Measurements from ENCODE around the gene GLIS2. TPM values are rescaled to one million over a fixed set of nuclear protein-coding genes. Genes with fewer than 3 reads are reported as not detected.

Gene GLIS2
- total and polyA plus RNA-seq, 2 of the 4 experiments (the other 2 are of a cell fraction): 0.36 to 8.4 TPM

GRCh38 chr16:4369007-4369733 is 53.3 kb downstream of the GLIS2 start (continued):
- no peak for TF ChIP-seq SMC3 (IDR thresholded peaks at IDR 0.05; ENCODE audit: low read depth, low read length)

- Histone ChIP-seq H3K18ac (ENCODE audit: low read depth, low read length) (peak overlapping the region; percentile 44), H3K4ac (ENCODE audit: low read depth, low read length) (peak overlapping the region; percentile 95), H2BK120ac (ENCODE audit: low read depth, low read length) (peak overlapping the region; percentile 90), H3K4me2 (ENCODE audit: low read depth, low read length) (peak overlapping the region; percentile 17; the same call in 1 of the 2 replicates), H3K27ac (ENCODE audit: insufficient read depth, low read length) (peak overlapping the region; percentile 69), H2AK9ac (replicated peaks; ENCODE audit: low read depth, low read length, poor library complexity) (peak overlapping the region; percentile 96), H3K9ac (ENCODE audit: low read depth, low read length) (peak overlapping the region; percentile 11), H3K14ac (replicated peaks; ENCODE audit: low read depth, low read length) (peak overlapping the region; percentile 69), H2BK5ac (ENCODE audit: low read depth, low read length, poor library complexity, severe bottlenecking) (peak overlapping the region; percentile 91), H2AFZ (replicated peaks; ENCODE audit: low read length, poor library complexity) (peak overlapping the region; percentile 60), H2BK20ac (ENCODE audit: low read depth, low read length) (peak overlapping the region; percentile 86), H3K27me3 (ENCODE audit: control insufficient read depth, insufficient read depth, low read length) (no peaks in the 10 kb centered on the region), H3K79me1 (ENCODE audit: low read depth in 1 of 2, low read length in 2 of 2) (peaks cover 4 to 52% of the 10 kb centered on the region in 2 experiments; a peak in 3 of 4 replicates), H3K23ac (ENCODE audit: low read depth, low read length) (peak overlapping the region; percentile 76; the same call in 1 of the 2 replicates), H4K20me1 (ENCODE audit: insufficient read depth, low read length) (peaks cover 43% of the 10 kb centered on the region), H2BK15ac (ENCODE audit: low read depth, low read length) (peak overlapping the region; percentile 64; the same call in 2 of the 3 replicates), H4K5ac (ENCODE audit: low read depth, low read length) (peak overlapping the region; percentile 23), H3K36me3 (ENCODE audit: control insufficient read depth, insufficient read depth, low read length) (peaks cover under 1% of the 10 kb centered on the region; the same call in 1 of the 2 replicates), H4K91ac (ENCODE audit: insufficient read depth, low read depth, low read length) (peak overlapping the region; percentile 95), H3K9me1 (ENCODE audit: insufficient read depth, low read length) (peaks cover 26% of the 10 kb centered on the region), H3K4me3 (ENCODE audit: insufficient read depth, low read depth, low read length) (no peak overlapping the region), H4K8ac (ENCODE audit: low read depth in 2 of 2, low read length in 2 of 2) (peak overlapping the region; percentile 3 to 87; a peak in 2 of 4 replicates), H3K9me3 (ENCODE audit: control insufficient read depth, insufficient read depth, low read length) (no peaks in the 10 kb centered on the region), H3K4me1 (ENCODE audit: control insufficient read depth, insufficient read depth, low read length) (peaks cover 32% of the 10 kb centered on the region), H3K56ac (ENCODE audit: extremely low read depth, insufficient read depth, low read length) (peak overlapping the region; percentile 42; the same call in 1 of the 2 replicates), H2AK5ac (ENCODE audit: low read depth, low read length) (peak overlapping the region; percentile 81)
- no peak for DNase-seq
- 86% methylated on average over 3 of the region's 3 CpGs; no CpG with 5 or more reads in 1 of the 2 experiments for WGBS, 2 experiments (ENCODE audit: extremely low coverage in 2 of 2, insufficient read length in 1 of 2)
- dilution Hi-C loops (cut with HindIII; ENCODE audit: low sequenced_read_pairs, unreplicated experiment): no loop called here
- no peak for ATAC-seq (ENCODE audit: low read depth)
- BruUV-seq (replicated peaks): no TSS peak
- POLR2A ChIA-PET (ENCODE audit: unreplicated experiment): no interaction called here
- CTCF ChIA-PET: interaction anchor here (0.5 to 1.9 kb wide), 3 partner anchors 24 to 40 kb away, joined by 3 to 8 read pairs (median 3); no protein-coding TSS in a partner anchor
- intact Hi-C loops (cut with micrococcal nuclease): no loop called here
- in situ Hi-C loops (cut with MboI; ENCODE audit: low sequenced_read_pairs): no loop called here
- TF ChIP-seq RCOR1 (IDR thresholded peaks at IDR 0.05; ENCODE audit: insufficient replicate concordance, low read length) (no peak), CHD1 (IDR thresholded peaks at IDR 0.05; ENCODE audit: low read depth, low read length) (no peak), CTCF (conservative IDR thresholded peaks at IDR 0.05; ENCODE audit: low read depth, low read length) (no peak), MAFK (IDR thresholded peaks at IDR 0.05; ENCODE audit: low read depth, low read length) (no peak), FOS (IDR thresholded peaks at IDR 0.05; ENCODE audit: low read depth, low read length) (no peak), ELK1 (IDR thresholded peaks at IDR 0.05; ENCODE audit: borderline replicate concordance, low read depth, low read length) (no peak), RAD21 (IDR thresholded peaks at IDR 0.05; ENCODE audit: low read length) (no peak), USF2 (IDR thresholded peaks at IDR 0.05; ENCODE audit: low read depth, low read length) (no peak), RFX5 (IDR thresholded peaks at IDR 0.05; ENCODE audit: low read depth, low read length) (no peak), NFE2L2 (IDR thresholded peaks at IDR 0.05; ENCODE audit: low read depth, low read length) (no peak), MAZ (IDR thresholded peaks at IDR 0.05; ENCODE audit: borderline replicate concordance, low read depth, low read length) (no peak)
These were observed 54.3 kb downstream of the GLIS2 start for GRCh38 chr16:4370151-4370550.

Data from IMR-90 (cell line).